GM19438 (cell line): Measurements from ENCODE around the gene ARFGAP3.
A peak's percentile ranks its signal among the peaks of the same experiment; 100 is the strongest.
"Not testable (repeated sequence)": the region's sequence is repeated elsewhere in the genome, so short reads cannot be mapped to it uniquely, and the experiment has no call there.

Experiments used
- ATAC-seq: cut with Tn5 transposase; IDR thresholded peaks from one replicate; pipeline ENCODE4 v1.9.1; 2021; ENCODE audit warnings: low read depth; ENCODE audit not compliant: unreplicated experiment

The ARFGAP3 gene

DNA sequence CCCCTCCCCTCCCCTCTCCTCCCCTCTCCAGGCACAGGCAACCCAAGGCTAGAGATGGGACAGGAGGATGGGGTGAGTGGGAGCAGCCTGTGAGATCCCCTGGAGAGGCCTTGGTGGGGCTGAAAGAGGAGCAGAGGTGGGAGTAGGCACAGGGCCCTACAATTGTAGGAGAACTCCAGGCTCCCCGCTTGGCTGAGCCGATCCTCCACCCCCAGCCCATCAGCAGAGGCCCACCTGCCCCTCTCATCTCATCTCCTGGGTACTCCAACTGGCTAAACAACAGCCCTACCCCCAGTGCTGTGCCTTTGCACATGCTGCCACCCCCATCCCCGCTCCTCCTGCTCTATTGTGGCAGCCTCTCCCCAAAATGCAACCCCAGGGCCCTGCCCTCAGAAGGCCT is 84.4 kb downstream of the ARFGAP3 start:
- ATAC-seq = no peak

DNA sequence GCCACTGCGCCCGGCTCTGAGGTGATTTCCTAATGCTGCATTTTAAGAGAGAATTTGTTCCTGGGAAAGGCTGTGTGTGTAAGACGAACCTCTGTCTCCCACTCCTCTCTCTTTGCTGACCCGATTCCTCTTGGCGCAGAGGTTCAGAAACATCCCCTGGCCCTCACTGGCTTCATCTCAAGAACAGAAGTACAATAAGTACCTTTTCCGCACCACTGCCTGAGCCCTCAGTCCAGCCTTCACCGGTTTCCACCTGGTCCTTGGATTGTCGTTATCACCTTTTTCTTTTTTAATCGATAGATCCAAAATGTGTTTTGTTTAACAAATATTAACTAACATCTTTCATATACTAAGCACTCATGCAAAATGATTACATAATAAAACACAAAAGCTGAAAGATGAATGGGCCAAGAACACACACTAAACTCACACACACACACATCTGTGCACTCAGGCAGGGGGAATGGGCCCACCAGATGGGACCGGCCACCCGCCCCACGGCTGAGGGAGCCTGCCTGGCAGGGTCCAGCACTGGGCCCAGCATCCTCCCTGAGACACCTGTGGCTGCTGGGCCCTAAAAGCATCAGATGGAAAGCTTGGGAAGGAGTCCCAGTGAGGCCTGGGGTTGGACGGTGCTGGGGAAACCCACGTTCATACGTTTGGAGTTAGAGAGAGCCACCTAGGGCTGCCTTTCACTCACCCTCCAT is 86.0 kb downstream of the ARFGAP3 start:
- no peak for ATAC-seq

DNA sequence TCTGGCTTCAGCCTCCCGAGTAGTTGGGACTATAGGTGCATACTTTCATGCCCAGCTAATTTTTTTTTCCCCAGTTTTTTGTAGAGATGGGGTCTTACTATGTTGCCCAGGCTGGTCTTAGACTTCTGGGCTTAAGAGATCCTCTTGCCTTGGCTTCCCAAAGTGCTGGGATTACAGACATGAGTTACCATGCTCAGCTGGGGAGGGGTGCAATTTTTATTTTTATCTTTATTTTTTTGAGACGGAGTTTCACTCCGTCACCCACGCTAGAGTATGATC is 86.7 kb downstream of the ARFGAP3 start:
- ATAC-seq = no peak

DNA sequence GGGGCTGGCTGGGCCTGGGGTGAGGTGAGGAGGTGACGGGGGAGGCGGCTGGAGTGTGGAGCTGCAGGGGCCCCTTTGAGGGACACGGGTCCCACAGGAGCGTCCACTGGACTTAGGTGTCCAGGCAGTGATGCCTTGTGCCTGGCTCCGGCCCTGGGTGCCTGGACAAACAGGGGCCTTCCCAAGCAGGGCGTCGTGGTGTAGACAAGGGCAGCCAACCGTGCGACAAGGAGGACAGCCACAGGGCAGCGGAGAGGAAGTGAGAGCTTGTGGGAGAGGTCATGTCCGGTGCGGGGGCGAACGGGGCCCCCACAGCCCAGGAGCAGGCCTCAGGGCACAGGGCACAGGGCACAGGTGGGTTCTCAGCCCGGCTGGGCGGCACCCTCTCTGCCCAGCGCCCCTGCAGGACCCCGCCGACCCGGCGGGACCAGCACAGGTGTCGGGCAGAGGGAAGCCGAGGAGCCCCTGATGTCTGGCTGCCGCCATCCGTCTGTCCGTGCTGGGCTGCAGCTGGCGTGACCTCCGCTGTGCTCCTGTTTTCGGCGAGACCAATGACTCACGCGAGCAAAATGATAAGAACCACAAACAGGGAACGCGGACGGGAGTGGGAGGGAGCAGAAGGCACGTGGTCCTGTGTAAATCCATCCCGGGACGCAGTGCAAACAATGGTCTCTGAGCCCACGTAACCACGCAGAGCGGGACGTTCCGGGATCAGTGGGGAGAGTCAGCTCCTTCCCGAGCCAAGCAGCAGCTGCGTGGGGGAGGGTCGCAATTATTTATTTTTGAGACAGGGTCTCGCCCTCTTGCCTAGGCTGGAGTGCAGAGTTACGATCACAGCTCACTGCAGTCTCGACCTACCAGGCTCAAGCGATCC is 87.3 kb downstream of the ARFGAP3 start:
- ATAC-seq = peak; percentile 91

DNA sequence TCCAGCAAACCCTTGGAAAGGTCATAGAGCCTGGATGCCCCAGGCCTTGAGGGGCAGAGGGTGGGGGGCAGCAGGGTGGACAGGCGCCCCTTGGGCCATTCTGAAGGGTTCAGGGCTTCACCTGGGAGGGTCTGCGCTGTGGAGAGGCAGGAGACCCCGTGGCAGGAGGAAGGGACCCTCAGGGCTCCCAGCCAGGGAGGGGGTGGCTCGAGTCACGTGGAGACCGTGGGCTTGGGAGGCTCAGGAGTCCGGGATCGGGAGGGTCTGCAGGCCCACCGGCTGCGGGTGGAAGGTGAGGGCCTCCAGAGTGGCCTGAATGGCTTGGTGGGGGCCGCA is 87.9 kb downstream of the ARFGAP3 start:
- no peak for ATAC-seq

DNA sequence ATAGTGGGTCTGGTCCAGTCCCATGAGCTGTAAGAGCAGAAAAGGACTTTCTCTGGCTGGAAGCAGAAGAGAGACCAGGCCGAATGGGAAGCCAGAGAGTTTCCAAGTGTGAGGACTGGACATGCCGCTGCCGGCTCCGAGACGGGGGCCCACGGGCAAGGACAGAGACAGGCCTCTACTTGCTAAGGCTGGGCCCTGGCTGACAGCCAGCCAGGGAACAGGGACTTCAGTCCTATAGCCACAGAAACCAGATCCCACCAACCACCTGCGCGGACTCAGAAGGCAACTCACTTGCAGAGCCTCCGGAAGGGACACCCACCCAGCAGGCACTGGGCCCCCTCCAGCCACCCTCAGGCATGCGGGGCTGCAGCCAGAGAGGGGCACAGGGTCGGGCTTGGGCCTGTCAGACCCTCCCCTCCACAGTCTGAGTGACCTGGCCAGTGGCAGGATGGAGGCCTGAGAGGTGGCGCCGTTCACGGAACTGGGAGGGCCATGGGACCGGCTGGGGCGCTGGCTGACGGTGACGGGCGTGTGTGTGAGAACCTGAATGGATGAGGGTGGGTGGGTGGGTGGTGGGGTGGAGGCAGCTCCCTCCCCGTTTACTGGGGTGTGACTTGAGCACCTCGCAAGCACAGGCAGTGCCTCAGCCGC is 88.6 kb downstream of the ARFGAP3 start:
- no peak for ATAC-seq

DNA sequence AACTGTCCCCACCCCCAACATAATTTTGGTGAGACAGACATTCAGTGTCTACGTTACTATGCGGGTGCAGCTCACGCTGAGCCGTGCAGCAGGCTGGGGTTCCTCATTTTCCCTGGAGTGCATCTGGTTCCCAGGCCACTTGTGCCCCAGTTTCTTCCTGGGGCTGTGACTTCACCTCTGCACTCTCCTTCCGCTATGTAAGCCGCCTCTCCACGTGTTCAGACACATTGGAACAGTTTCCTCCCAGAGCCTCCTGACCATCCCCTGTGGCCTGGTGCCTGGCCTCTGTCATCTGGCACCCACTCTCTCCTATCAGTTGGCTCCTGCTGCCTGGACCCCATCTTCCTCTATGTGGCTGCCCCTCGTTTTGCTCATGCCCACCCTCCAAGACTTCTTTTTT is 90.2 kb downstream of the ARFGAP3 start:
- no peak for ATAC-seq

DNA sequence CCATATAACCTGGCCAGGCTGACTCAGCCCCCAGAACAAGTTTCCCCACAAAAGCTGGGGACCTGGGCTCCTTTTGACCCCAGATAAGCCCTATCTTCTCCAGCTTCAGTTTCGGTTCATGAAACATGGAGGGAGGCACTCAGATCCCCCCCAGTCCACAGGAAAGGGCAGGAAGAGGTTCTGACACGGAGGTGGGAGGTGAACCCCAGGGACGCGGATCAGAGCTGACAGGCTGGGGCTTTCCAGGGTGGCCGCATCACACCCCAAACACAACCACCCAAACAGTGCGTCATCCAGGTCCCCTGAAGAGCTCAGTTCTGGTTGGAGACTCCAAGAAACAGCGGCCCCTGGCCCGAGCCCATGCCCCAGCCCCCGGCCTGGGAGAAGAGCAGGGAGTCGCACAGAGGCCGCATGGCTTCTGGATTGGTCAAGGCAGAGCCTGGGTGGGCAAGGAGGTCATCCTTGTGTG is 92.1 kb downstream of the ARFGAP3 start:
- no peak for ATAC-seq

DNA sequence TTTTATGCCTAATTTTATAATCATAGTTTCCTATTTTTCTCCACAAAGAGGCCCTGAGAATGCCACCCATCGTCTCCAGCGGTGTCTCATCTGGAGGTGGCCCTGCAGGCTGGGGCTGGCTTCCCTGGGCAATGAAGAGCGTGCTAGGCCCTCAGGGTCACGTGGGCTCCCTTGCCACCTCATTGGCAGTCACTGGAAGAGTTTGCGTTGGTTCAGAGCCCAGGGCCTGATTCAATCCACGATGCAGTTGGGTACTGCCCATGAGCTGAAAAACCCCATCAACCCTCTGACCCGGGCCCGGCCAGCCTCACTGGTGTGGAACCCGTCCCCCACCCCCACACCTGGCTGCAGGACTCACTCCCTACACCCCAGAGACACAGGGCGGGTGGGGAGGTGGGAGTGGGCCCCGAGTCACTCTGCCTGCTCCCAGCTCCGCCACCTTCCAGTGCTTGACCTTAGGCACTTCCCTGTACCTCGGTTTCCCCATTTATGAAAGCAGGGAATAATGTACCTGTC is 93.0 kb downstream of the ARFGAP3 start:
- no peak for ATAC-seq

DNA sequence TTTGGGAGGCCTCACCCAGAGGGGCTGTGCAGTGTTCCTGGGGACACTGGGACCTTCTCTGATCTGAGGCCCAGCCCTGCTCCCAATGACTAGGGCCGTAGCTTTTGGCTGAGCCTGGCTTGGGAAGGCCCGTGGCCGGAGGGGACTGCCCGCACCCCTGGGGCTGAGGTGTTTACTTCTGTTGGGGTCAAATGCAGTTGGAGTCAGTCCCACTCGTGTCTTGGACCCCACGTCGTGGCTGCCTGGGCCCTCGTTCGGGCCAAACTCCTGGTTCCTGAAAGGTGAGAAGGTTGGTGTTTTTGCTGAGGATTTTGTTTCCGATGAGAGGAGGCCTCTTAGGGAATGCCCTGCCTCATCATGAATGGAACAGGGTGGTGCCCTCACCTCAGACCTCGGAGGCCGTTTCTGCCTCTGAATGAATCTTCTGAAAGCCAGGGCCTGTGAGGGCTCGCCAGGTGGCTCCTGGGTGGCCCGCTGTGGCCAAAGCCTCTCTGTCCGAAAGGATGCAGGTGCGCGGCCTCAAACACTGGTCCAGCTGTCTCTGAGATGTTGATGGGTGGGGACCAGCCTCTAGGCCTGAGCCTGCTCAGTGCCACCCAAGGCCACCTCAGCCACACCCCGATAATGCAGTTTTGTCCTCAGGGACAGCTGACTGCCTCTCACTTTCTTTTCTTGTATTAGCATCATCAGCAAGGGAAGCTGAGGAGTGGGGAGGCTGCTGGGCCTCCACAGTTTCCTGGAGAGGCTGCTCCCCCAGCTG is 96.1 kb downstream of the ARFGAP3 start:
- no peak for ATAC-seq

DNA sequence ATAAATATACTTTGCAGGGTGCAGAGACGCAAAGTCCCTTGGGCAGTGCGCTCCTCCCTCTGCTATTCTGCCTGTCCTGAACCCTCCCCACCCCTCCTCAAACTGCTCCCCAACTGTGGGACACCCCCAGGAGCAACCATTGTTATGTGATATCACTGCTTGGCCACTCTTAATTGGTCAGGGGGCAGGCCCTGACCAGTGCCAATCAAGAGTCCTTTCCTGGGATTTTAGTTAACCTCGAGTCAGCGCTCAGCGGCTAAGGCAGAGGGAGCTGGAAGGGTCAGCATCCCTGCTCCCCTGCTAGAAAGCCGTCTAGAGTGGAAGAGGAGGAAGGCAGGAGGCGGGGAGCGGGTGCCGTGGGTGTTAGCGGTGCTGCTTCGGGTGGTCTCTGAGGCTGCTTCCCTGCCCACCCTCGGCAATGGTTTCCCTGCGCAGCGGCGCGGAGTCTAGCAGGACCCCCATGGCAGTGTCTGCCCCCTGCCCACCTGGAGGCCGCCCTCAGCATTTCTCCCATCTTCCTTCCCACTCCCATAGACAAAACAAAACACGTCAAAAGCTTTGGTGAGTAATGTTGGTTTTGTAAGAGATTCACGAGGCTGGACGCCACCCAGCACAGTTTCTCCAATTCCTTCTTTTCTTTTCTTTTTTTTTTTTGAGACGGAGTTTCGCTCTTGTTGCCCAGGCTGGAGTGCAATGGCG is 98.0 kb downstream of the ARFGAP3 start:
- ATAC-seq = no peak

DNA sequence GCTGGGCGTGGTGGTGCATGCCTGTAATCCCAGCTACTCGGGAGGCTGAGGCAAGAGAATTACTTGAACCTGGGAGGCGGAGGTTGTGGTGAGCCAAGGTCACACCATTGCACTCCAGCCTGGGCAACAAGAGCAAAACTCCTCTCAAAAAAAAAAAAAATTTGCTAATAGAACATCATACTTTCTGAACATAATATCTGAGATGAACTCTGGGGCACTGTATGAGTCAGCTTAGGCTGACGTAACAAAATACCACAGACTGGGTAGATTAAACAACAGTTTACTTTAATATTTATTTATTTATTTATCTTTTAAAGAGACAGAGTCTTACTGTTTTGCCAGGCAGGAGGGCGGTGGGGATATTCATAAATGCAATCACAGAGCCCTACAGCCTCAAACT is 101.5 kb downstream of the ARFGAP3 start:
- ATAC-seq = not testable (repeated sequence)

DNA sequence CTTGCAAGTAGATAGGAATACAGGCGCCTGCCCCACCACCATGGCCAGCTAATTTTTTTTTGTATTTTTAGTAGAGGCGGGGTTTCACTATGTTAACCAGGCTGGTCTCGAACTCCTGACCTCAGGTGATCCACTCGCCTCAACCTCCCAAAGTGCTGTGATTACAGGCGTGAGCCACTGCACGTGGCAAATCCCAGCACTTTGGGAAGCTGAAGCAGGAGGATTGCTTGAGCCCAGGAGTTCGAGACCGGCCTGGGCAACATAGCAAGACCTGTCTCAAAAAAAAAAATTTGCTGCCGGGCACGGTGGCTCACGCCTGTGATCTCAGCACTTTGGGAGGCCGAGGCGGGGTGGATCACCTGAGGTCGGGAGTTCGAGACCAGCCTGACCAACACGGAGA is 102.0 kb downstream of the ARFGAP3 start:
- not testable (repeated sequence) for ATAC-seq

DNA sequence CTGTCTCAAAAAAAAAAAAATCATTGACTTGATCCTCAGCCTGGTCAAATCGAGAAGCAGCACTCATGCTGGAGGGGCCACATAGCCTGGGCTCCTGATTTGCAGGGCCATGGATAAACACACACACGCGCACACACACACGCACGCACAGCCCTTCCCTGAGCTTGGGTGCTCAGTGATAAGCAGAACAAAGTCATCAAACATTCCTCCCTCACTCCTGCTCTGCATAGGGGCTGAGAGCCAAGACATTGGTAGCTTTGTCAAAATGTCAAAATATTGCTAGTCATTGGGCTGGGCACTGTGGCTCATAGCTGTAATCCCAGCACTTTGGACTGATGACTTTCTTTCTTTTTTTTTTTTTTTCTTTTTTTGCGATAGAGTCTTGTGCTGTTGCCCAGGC is 102.4 kb downstream of the ARFGAP3 start:
- ATAC-seq = no peak

DNA sequence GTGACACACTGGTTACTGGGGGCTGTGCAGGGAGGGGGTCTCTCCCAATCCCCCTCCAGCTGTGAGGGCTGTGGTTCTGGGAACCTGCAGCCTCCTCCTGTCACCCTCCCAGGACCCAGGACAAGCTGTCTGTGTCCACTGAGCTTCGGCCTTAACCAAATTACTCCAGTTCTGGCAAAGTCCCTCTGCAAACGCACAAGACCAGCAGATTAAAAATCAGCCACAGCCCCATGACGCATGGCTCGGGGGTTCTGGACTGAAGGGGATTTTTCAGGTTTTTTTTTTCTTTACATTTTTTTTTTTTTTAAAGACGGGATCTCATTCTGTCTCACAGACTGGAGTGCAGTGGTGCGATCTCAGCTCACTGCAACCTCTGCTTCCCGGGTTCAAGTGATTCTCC is 104.2 kb downstream of the ARFGAP3 start:
- ATAC-seq = no peak

DNA sequence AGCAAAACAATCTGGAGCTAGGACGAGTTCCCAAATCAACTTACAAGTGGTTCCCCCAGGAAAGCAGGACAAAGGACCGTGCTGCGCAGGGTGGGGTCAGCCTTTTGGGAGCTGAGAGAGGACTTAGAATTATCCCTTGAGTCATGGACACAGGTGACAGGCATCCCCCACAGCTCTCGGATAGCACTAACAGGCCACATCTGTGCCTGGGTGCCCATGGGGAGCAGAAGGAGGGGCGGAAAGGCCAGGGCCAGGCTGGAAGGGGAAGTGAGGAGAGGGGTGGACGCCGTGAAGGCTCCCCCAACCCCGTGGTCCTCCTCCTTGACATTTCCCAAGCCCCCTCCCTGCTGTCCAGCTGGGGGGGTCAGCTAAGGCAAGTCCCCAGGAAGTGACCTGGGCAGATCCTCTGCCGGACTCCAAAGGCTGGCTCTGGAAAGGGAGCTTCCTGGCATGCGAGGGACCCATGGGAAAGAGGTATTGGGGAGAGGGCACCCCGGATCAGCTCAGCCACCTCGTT is 104.8 kb downstream of the ARFGAP3 start:
- ATAC-seq = no peak

DNA sequence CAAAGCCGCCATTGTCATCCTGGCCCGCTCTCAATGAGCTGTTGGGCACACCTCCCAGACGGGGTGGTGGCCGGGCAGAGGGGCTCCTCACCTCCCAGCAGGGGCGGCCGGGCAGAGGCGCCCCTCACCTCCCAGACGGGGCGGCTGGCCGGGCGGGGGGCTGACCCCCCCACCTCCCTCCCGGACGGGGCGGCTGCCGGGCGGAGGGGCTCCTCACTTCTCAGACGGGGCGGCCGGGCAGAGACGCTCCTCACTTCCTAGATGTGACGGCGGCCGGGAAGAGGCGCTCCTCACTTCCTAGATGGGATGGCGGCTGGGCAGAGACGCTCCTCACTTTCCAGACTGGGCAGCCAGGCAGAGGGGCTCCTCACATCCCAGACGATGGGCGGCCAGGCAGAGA is 106.7 kb downstream of the ARFGAP3 start:
- ATAC-seq = not testable (repeated sequence)

DNA sequence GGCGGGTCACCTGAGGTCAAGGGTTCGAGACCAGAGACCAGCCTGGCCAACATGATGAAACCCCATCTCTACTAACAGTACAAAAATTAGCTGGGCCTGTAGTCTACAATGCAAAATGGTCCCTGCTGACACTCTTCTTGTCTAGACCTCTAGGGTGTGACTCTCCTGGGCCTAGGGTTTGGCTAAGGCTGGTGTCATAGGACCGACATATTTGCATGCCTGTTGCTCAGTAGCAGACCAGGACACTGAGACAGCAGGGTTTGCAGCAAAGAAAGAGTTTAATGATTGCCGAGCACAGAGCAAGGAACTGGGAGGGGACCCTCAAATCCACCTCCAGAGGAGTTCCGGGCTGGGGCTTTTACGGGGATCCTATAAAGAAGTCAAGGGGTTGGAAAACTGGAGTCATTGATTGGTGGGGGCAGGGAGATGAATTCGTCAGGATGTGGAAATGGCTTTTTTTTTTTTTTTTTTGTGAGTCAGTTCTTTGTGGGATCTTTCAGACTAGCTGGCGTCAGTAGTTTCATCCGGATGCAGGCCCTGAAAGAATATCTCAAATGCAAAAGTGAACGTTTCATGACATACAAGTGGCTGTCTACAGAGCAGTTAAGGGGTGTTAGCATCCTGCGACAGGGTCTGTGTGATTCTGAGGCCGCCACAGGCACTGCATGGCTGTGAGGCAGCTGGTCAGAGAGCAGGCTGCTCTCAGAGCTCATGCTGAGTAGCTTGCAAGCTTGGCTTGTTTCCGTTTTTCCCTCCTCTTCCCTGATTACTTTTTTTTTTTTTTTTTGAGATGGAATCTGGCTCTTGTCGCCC is 109.2 kb downstream of the ARFGAP3 start:
- no peak for ATAC-seq
